H1 (cell line): ENCODE measurements around the gene CGB2. TPM values are rescaled to one million over a fixed set of nuclear protein-coding genes. Genes with fewer than 3 reads are reported as not detected.

Source experiments
- CBX5 ChIP-seq: fragments of 300-800, 300-1000 bp; sonication (generic); IDR thresholded peaks from 2 replicates; pipeline ENCODE4 v1.7.1; 2016; ENCODE audit warnings: antibody characterized with exemption, low read length, low read depth
- EZH2 ChIP-seq: fragments of 200-600 bp; sonication (generic); IDR thresholded peaks from 2 replicates; pipeline ENCODE4 v1.7.1; 2012; ENCODE audit warnings: low read depth, mild to moderate bottlenecking, moderate library complexity, low read length, inconsistent platforms; ENCODE audit not compliant: severe bottlenecking
- PHF8 ChIP-seq: fragments of 200-600 bp; sonication (generic); conservative IDR thresholded peaks from 2 replicates; pipeline ENCODE4 v1.7.1; 2012; ENCODE audit warnings: low read depth, mild to moderate bottlenecking, inconsistent platforms, low read length, moderate library complexity
- RBBP5 ChIP-seq: IDR thresholded peaks from 2 replicates; pipeline ENCODE4 v1.7.1; 2012; ENCODE audit warnings: low read depth, mild to moderate bottlenecking, inconsistent platforms, low read length, moderate library complexity, borderline replicate concordance
- polyA plus RNA-seq, 7 experiments: library from polyadenylated mRNA; depleted of rRNA in 3 of 7; stranded (reverse) in 5 of 7; unstranded in 2 of 7; fragments of >200 nt in 5 of 7; fragments of 200-250 nt in 2 of 7; gene quantifications; 1 replicate in 5 of 7; 2 replicates in 1 of 7; 4 replicates in 1 of 7; pipeline versions ENCODE4 v1.2.1 to v1.2.3, GENCODE V29; 2011 to 2013; ENCODE audit warnings: missing spikeins in 2 of 7, mixed read lengths in 2 of 7
- total RNA-seq: library from RNA; stranded (reverse); fragmentation: NEBNext Ultra II Directional; extraction: Animal tissue kit (Norgen Biotek cat#: 25700); gene quantifications from 2 replicates; pipeline ENCODE4 v1.2.1, GENCODE V29; 2021
- TF ChIP-seq, protein P1 (sequence below), 3 experiments: IDR thresholded peaks; 1 replicate in 2 of 3; 2 replicates in 1 of 3; pipeline versions ENCODE4 v1.5.1 to v1.6.1; 2011; ENCODE audit warnings: low read length in 3 of 3, mild to moderate bottlenecking in 3 of 3, inconsistent platforms in 2 of 3, low read depth in 1 of 3, moderate library complexity in 1 of 3; ENCODE audit not compliant: insufficient read depth in 1 of 3; ENCODE audit errors: control extremely low read depth in 1 of 3

Gene CGB2
- total and polyA plus RNA-seq, 2 of the 8 experiments (the other 6 are each of a cell fraction or from before 2014, with no cell fraction given): 0.71 to 3.2 TPM

DNA sequence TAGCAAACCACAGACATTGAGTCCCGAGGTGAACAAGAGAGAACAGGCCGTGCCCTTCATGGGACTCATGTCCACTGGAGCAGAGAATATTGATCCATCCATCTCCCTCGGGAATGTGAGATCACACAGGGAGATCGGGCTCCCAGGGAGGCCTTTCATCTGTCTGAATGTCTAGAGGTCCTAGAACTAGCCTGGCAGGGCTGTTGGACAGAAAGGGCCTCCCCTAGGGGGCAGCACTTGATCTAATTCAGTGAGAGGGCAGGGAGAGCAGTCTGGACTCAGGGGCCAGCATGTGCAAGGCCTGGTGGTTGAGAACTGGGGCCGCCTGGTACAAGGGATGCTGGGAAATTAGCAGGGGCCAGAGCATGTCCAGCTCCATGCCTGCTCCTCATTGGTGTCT, 33.7 kb upstream of the CGB2 start (continued):
- TF ChIP-seq, protein P1, sequence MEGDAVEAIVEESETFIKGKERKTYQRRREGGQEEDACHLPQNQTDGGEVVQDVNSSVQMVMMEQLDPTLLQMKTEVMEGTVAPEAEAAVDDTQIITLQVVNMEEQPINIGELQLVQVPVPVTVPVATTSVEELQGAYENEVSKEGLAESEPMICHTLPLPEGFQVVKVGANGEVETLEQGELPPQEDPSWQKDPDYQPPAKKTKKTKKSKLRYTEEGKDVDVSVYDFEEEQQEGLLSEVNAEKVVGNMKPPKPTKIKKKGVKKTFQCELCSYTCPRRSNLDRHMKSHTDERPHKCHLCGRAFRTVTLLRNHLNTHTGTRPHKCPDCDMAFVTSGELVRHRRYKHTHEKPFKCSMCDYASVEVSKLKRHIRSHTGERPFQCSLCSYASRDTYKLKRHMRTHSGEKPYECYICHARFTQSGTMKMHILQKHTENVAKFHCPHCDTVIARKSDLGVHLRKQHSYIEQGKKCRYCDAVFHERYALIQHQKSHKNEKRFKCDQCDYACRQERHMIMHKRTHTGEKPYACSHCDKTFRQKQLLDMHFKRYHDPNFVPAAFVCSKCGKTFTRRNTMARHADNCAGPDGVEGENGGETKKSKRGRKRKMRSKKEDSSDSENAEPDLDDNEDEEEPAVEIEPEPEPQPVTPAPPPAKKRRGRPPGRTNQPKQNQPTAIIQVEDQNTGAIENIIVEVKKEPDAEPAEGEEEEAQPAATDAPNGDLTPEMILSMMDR (IDR thresholded peaks at IDR 0.05; ENCODE audit: control extremely low read depth in 1 of 3, insufficient read depth in 1 of 3, low read depth in 1 of 3, low read length in 3 of 3): peak; percentile 69 to 83 (median 74)
- TF ChIP-seq RBBP5 (no peak), EZH2 (no peak), PHF8 (no peak), CBX5 (no peak)
